Mesenchymal stem cell (in vitro differentiated cells and primary cell): ENCODE measurements around the gene MFAP1.

ENCODE experiments used
- DNase-seq: peaks from one replicate; pipeline ENCODE4 v3.0.0-alpha.2; 2013
- H2AFZ ChIP-seq: one replicate; pipeline ENCODE4 v1.6.1; 2013; ENCODE audit warnings: low read depth, mild to moderate bottlenecking, control low read depth, inconsistent platforms, low read length, moderate library complexity
- H2AK5ac ChIP-seq: 2 replicates; pipeline ENCODE4 v1.6.1; 2013; ENCODE audit warnings: low read length, moderate library complexity, mild to moderate bottlenecking, inconsistent platforms; ENCODE audit not compliant: severe bottlenecking
- H2BK120ac ChIP-seq: one replicate; pipeline ENCODE4 v1.6.1; 2013; ENCODE audit warnings: low read depth, mild to moderate bottlenecking, inconsistent platforms, low read length, moderate library complexity
- H2BK12ac ChIP-seq, 2 experiments: one replicate each; pipeline ENCODE4 v1.6.1; 2013; ENCODE audit warnings: inconsistent platforms in 2 of 2, low read length in 2 of 2, mild to moderate bottlenecking in 2 of 2, moderate library complexity in 2 of 2, control low read depth in 1 of 2
- H2BK15ac ChIP-seq: one replicate; pipeline ENCODE4 v1.6.1; 2013; ENCODE audit warnings: mild to moderate bottlenecking, low read depth, inconsistent platforms; ENCODE audit not compliant: poor library complexity, severe bottlenecking
- H2BK5ac ChIP-seq: 2 replicates; pipeline ENCODE4 v1.6.1; 2013; ENCODE audit warnings: low read depth, mild to moderate bottlenecking, low read length, control low read depth, inconsistent platforms; ENCODE audit not compliant: poor library complexity, severe bottlenecking
- H3K14ac ChIP-seq, 2 experiments: one replicate each; pipeline ENCODE4 v1.6.1; 2013; ENCODE audit warnings: inconsistent platforms in 2 of 2, low read length in 2 of 2, control low read depth in 1 of 2, mild to moderate bottlenecking in 1 of 2, moderate library complexity in 1 of 2
- H3K18ac ChIP-seq, 2 experiments: one replicate each; pipeline ENCODE4 v1.6.1; 2013; ENCODE audit warnings: inconsistent platforms in 2 of 2, low read length in 2 of 2, control low read depth in 1 of 2, low read depth in 1 of 2, mild to moderate bottlenecking in 1 of 2
- H3K23ac ChIP-seq, 2 experiments: one replicate each; pipeline ENCODE4 v1.6.1; 2013; ENCODE audit warnings: inconsistent platforms in 2 of 2, low read length in 2 of 2, mild to moderate bottlenecking in 2 of 2, moderate library complexity in 2 of 2, control low read depth in 1 of 2
- H3K27ac ChIP-seq: 2 replicates; pipeline ENCODE4 v1.5.1; 2013; ENCODE audit warnings: mild to moderate bottlenecking, moderate library complexity, low read length, control low read depth, inconsistent platforms; ENCODE audit not compliant: poor library complexity, severe bottlenecking
- H3K27me3 ChIP-seq, 2 experiments: 2 replicates each; pipeline versions ENCODE4 v1.6.1 to v1.7.0; 2013; ENCODE audit warnings: low read length in 2 of 2, mild to moderate bottlenecking in 2 of 2, moderate library complexity in 2 of 2, control low read depth in 1 of 2, inconsistent platforms in 1 of 2; ENCODE audit not compliant: control insufficient read depth in 1 of 2, insufficient read depth in 1 of 2
- H3K36me3 ChIP-seq, 2 experiments: 2 replicates each; pipeline versions ENCODE4 v1.6.1 to v1.7.0; 2013; ENCODE audit warnings: low read length in 2 of 2, control low read depth in 1 of 2, inconsistent platforms in 1 of 2, low read depth in 1 of 2, mild to moderate bottlenecking in 1 of 2; ENCODE audit not compliant: insufficient read depth in 2 of 2, control insufficient read depth in 1 of 2
- H3K4ac ChIP-seq, 2 experiments: one replicate each; pipeline ENCODE4 v1.6.1; 2013; ENCODE audit warnings: inconsistent platforms in 2 of 2, low read length in 2 of 2, mild to moderate bottlenecking in 2 of 2, moderate library complexity in 2 of 2, control low read depth in 1 of 2, low read depth in 1 of 2
- H3K4me1 ChIP-seq: 2 replicates; pipeline ENCODE4 v1.6.1; 2013; ENCODE audit warnings: low read depth, low read length, control low read depth; ENCODE audit not compliant: control insufficient read depth, insufficient read depth
- H3K4me2 ChIP-seq: 2 replicates; pipeline ENCODE4 v1.6.1; 2013; ENCODE audit warnings: low read length, mild to moderate bottlenecking, inconsistent platforms; ENCODE audit not compliant: poor library complexity, severe bottlenecking
- H3K4me3 ChIP-seq, 2 experiments: 2 replicates each; pipeline versions ENCODE4 v1.5.1 to v1.7.0; 2013; ENCODE audit warnings: low read length in 2 of 2, mild to moderate bottlenecking in 2 of 2, control low read depth in 1 of 2, low read depth in 1 of 2; ENCODE audit not compliant: insufficient read depth in 1 of 2
- H3K79me1 ChIP-seq: replicated peaks from 2 replicates; pipeline ENCODE4 v1.6.1; 2013; ENCODE audit warnings: mild to moderate bottlenecking, control low read depth, low read length, inconsistent platforms; ENCODE audit not compliant: poor library complexity, severe bottlenecking
- H3K9ac ChIP-seq: 2 replicates; pipeline ENCODE4 v1.7.0; 2013; ENCODE audit warnings: mild to moderate bottlenecking, low read length, moderate library complexity
- H3K9me3 ChIP-seq: 2 replicates; pipeline ENCODE4 v1.7.0; 2013; ENCODE audit warnings: mild to moderate bottlenecking, low read length; ENCODE audit not compliant: control insufficient read depth
- H4K8ac ChIP-seq: one replicate; pipeline ENCODE4 v1.6.1; 2013; ENCODE audit warnings: inconsistent platforms, mild to moderate bottlenecking, low read length, moderate library complexity
- H4K91ac ChIP-seq: one replicate; pipeline ENCODE4 v1.6.1; 2013; ENCODE audit warnings: mild to moderate bottlenecking, low read length, inconsistent platforms
- WGBS: methylation state at CpG from one replicate; pipeline ENCODE4 v1.1.7; 2013; ENCODE audit warnings: mixed read lengths; 5-methylcytosine and 5-hydroxymethylcytosine counted together

MFAP1 gene

GRCh38 chr15:43794269-43795037, 30.0 kb downstream of the MFAP1 start:
- H3K4me1 ChIP-seq: peaks cover 25% of the 10 kb centered on the region
- no peak overlapping the region for H2AK5ac ChIP-seq
- DNase-seq: peak; percentile 75
- H2BK15ac ChIP-seq: no peak overlapping the region
- H2AFZ ChIP-seq: no peak overlapping the region
- H3K14ac ChIP-seq: no peak overlapping the region
- H3K79me1 ChIP-seq: peaks cover 8% of the 10 kb centered on the region
- H2BK5ac ChIP-seq: no peak overlapping the region
- H4K91ac ChIP-seq: no peak overlapping the region
- H4K8ac ChIP-seq: no peak overlapping the region
- no peak overlapping the region for H3K18ac ChIP-seq
- H3K27me3 ChIP-seq: no peaks in the 10 kb centered on the region
- H3K36me3 ChIP-seq: peaks cover 38 to 60% of the 10 kb centered on the region in 2 experiments
- H2BK12ac ChIP-seq: no peak overlapping the region
- H3K4me3 ChIP-seq: peak overlapping the region in 1 of 2 experiments; percentile 96
- WGBS: 83% methylated on average over 8 of the region's 9 CpGs
- H2BK120ac ChIP-seq: no peak overlapping the region
- H3K4me2 ChIP-seq: no peak overlapping the region
- H3K4ac ChIP-seq: peak overlapping the region in 1 of 2 experiments; percentile 24
- no peak overlapping the region for H3K23ac ChIP-seq
- no peak overlapping the region for H3K27ac ChIP-seq
- peak overlapping the region; percentile 100 for H3K9ac ChIP-seq
- no peaks in the 10 kb centered on the region for H3K9me3 ChIP-seq

GRCh38 chr15:43793647-43794046, 30.8 kb downstream of the MFAP1 start:
- peaks cover 30 to 52% of the 10 kb centered on the region in 2 experiments for H3K36me3 ChIP-seq
- H3K4ac ChIP-seq: peak overlapping the region in 1 of 2 experiments; percentile 4
- peak overlapping the region; percentile 72 for H3K4me2 ChIP-seq
- peaks cover 25% of the 10 kb centered on the region for H3K4me1 ChIP-seq
- H2BK120ac ChIP-seq: no peak overlapping the region
- H3K9me3 ChIP-seq: no peaks in the 10 kb centered on the region
- H3K4me3 ChIP-seq: peak overlapping the region in 1 of 2 experiments; percentile 96
- no peak overlapping the region for H2AFZ ChIP-seq
- H2BK15ac ChIP-seq: no peak overlapping the region
- peak overlapping the region; percentile 100 for H3K9ac ChIP-seq
- H3K18ac ChIP-seq: no peak overlapping the region
- H3K79me1 ChIP-seq: peaks cover 8% of the 10 kb centered on the region
- H4K8ac ChIP-seq: no peak overlapping the region
- peak overlapping the region in 1 of 2 experiments; percentile 10 for H2BK12ac ChIP-seq
- no peak overlapping the region for H2BK5ac ChIP-seq
- no peak overlapping the region for H3K14ac ChIP-seq
- H3K27ac ChIP-seq: no peak overlapping the region
- H3K23ac ChIP-seq: peak overlapping the region in 1 of 2 experiments; percentile 47
- H3K27me3 ChIP-seq: no peaks in the 10 kb centered on the region
- no peak overlapping the region for H2AK5ac ChIP-seq
- no peak overlapping the region for H4K91ac ChIP-seq
- DNase-seq: no peak
- WGBS: 90% methylated on average over 10 of the region's 10 CpGs

- peaks cover 30 to 46% of the 10 kb centered on the region in 2 experiments for H3K36me3 ChIP-seq
- no peaks in the 10 kb centered on the region for H3K9me3 ChIP-seq
- peak overlapping the region; percentile 95 for H4K91ac ChIP-seq
- peaks cover 24% of the 10 kb centered on the region for H3K4me1 ChIP-seq
- H2AK5ac ChIP-seq: peak overlapping the region; percentile 67
- peak overlapping the region; percentile 90 for H4K8ac ChIP-seq
- H3K14ac ChIP-seq: peak overlapping the region; percentile 44 to 98
- peak; percentile 45 for DNase-seq
- peaks cover 8% of the 10 kb centered on the region for H3K79me1 ChIP-seq
- H3K27me3 ChIP-seq: no peaks in the 10 kb centered on the region
- peak overlapping the region; percentile 97 for H2BK120ac ChIP-seq
- H3K4me2 ChIP-seq: peak overlapping the region; percentile 72
- peak overlapping the region; percentile 92 for H3K27ac ChIP-seq
- H3K9ac ChIP-seq: peak overlapping the region; percentile 100
- WGBS: 4% methylated on average over 30 of the region's 33 CpGs
- peak overlapping the region; percentile 96 to 98 for H3K4ac ChIP-seq
- H2AFZ ChIP-seq: no peak overlapping the region
- H3K18ac ChIP-seq: peak overlapping the region; percentile 99
- peak overlapping the region in 1 of 2 experiments; percentile 54 for H3K23ac ChIP-seq
- H2BK15ac ChIP-seq: peak overlapping the region; percentile 18
- peak overlapping the region in 1 of 2 experiments; percentile 60 for H2BK12ac ChIP-seq
- H2BK5ac ChIP-seq: peak overlapping the region; percentile 75
- peak overlapping the region; percentile 84 to 96 for H3K4me3 ChIP-seq
Observed at GRCh38 chr15:43792761-43793476, 31.6 kb downstream of the MFAP1 start.
